H9 (cell line): ENCODE data around the gene ZMIZ1. TPM values are rescaled to one million over a fixed set of nuclear protein-coding genes. Genes with fewer than 3 reads are reported as not detected.
A peak's percentile ranks its signal among the peaks of the same experiment; 100 is the strongest.

ENCODE experiments used
- DNase-seq: peaks from one replicate; pipeline ENCODE4 v3.0.0-alpha.2; 2017
- H2AFZ ChIP-seq: one replicate; pipeline ENCODE4 v1.6.1; 2013; ENCODE audit warnings: mild to moderate bottlenecking, low read length, control low read depth, moderate library complexity
- H2AK5ac ChIP-seq: 2 replicates; pipeline ENCODE4 v1.6.1; 2013; ENCODE audit warnings: low read length, control low read depth, mixed read lengths; ENCODE audit not compliant: insufficient read length
- H2BK120ac ChIP-seq: one replicate; pipeline ENCODE4 v1.6.1; 2013; ENCODE audit warnings: low read depth, mild to moderate bottlenecking, low read length, control low read depth, inconsistent platforms; ENCODE audit not compliant: poor library complexity, severe bottlenecking
- H2BK12ac ChIP-seq: 2 replicates; pipeline ENCODE4 v1.6.1; 2013; ENCODE audit warnings: low read length, control low read depth, mixed read lengths, low read depth; ENCODE audit not compliant: insufficient read length
- H2BK15ac ChIP-seq: 2 replicates; pipeline ENCODE4 v1.6.1; 2013; ENCODE audit warnings: low read depth, low read length, control low read depth
- H2BK20ac ChIP-seq: one replicate; pipeline ENCODE4 v1.6.1; 2013; ENCODE audit warnings: low read depth, mild to moderate bottlenecking, low read length, control low read depth, inconsistent platforms; ENCODE audit not compliant: poor library complexity, severe bottlenecking
- H2BK5ac ChIP-seq: 2 replicates; pipeline ENCODE4 v1.6.1; 2013; ENCODE audit warnings: low read length, control low read depth, mixed read lengths; ENCODE audit not compliant: insufficient read length
- H3K14ac ChIP-seq: 2 replicates; pipeline ENCODE4 v1.6.1; 2013; ENCODE audit warnings: low read length, control low read depth; ENCODE audit not compliant: insufficient read depth
- H3K18ac ChIP-seq: 2 replicates; pipeline ENCODE4 v1.6.1; 2013; ENCODE audit warnings: low read depth, mild to moderate bottlenecking, mixed read lengths, low read length, control low read depth; ENCODE audit not compliant: insufficient read length
- H3K23ac ChIP-seq: 2 replicates; pipeline ENCODE4 v1.6.1; 2013; ENCODE audit warnings: low read length, control low read depth, mixed read lengths, low read depth; ENCODE audit not compliant: insufficient read length
- H3K23me2 ChIP-seq: 2 replicates; pipeline ENCODE4 v1.6.1; 2013; ENCODE audit warnings: low read depth, mild to moderate bottlenecking, mixed read lengths, low read length, control low read depth; ENCODE audit not compliant: insufficient read length, poor library complexity, severe bottlenecking
- H3K27ac ChIP-seq: 2 replicates; pipeline ENCODE4 v1.5.1; 2013; ENCODE audit warnings: low read length, control low read depth, mixed read lengths, low read depth; ENCODE audit not compliant: insufficient read length
- H3K27me3 ChIP-seq: 2 replicates; pipeline ENCODE4 v1.6.1; 2013; ENCODE audit warnings: low read length, control low read depth, inconsistent platforms; ENCODE audit not compliant: insufficient read depth
- H3K4ac ChIP-seq: 2 replicates; pipeline ENCODE4 v1.6.1; 2013; ENCODE audit warnings: low read depth, mild to moderate bottlenecking, control low read depth, inconsistent platforms, low read length, moderate library complexity
- H3K4me1 ChIP-seq: 2 replicates; pipeline ENCODE4 v1.6.1; 2013; ENCODE audit warnings: low read length, control low read depth, inconsistent platforms; ENCODE audit not compliant: insufficient read depth
- H3K4me2 ChIP-seq: 2 replicates; pipeline ENCODE4 v1.6.1; 2013; ENCODE audit warnings: low read length, control low read depth, mixed read lengths; ENCODE audit not compliant: insufficient read length, insufficient read depth
- H3K56ac ChIP-seq: 2 replicates; pipeline ENCODE4 v1.6.1; 2013; ENCODE audit warnings: low read depth, mild to moderate bottlenecking, mixed read lengths, low read length, control low read depth; ENCODE audit not compliant: insufficient read length
- H3K79me1 ChIP-seq: 2 replicates; pipeline ENCODE4 v1.6.1; 2013; ENCODE audit warnings: low read depth, mild to moderate bottlenecking, moderate library complexity, low read length, control low read depth, inconsistent platforms; ENCODE audit not compliant: insufficient read depth, poor library complexity, severe bottlenecking
- H3K79me2 ChIP-seq: 2 replicates; pipeline ENCODE4 v1.6.1; 2013; ENCODE audit warnings: low read length, control low read depth, inconsistent platforms; ENCODE audit not compliant: insufficient read depth
- H3K9ac ChIP-seq: 2 replicates; pipeline ENCODE4 v1.6.1; 2013; ENCODE audit warnings: low read length, control low read depth, mixed read lengths; ENCODE audit not compliant: insufficient read length; ENCODE audit errors: extremely low read depth
- H3K9me3 ChIP-seq: one replicate; pipeline ENCODE4 v1.6.1; 2013; ENCODE audit warnings: low read depth, low read length, inconsistent platforms; ENCODE audit not compliant: control insufficient read depth
- H3T11ph ChIP-seq: one replicate; pipeline ENCODE4 v1.6.1; 2013; ENCODE audit warnings: mild to moderate bottlenecking, low read length, control low read depth, inconsistent platforms
- H4K20me1 ChIP-seq: one replicate; pipeline ENCODE4 v1.6.1; 2013; ENCODE audit not compliant: control insufficient read depth, insufficient read length, insufficient read depth
- H4K5ac ChIP-seq: 2 replicates; pipeline ENCODE4 v1.6.1; 2013; ENCODE audit warnings: low read depth, mild to moderate bottlenecking, mixed read lengths, low read length, control low read depth; ENCODE audit not compliant: insufficient read length
- H4K8ac ChIP-seq: replicated peaks from 2 replicates; pipeline ENCODE4 v1.6.1; 2013; ENCODE audit warnings: low read length, control low read depth, mixed read lengths, low read depth; ENCODE audit not compliant: insufficient read length
- H4K91ac ChIP-seq: 2 replicates; pipeline ENCODE4 v1.6.1; 2013; ENCODE audit warnings: low read depth, mild to moderate bottlenecking, moderate library complexity, mixed read lengths, low read length, control low read depth; ENCODE audit not compliant: insufficient read length
- H3K27ac Mint-ChIP-seq, 3 experiments: 2 replicates in 2 of 3; 3 replicates in 1 of 3; pipeline ENCODE4 v1.8.0; 2020 to 2021; ENCODE audit warnings: mixed read lengths in 3 of 3, mild to moderate bottlenecking in 1 of 3, moderate library complexity in 1 of 3
- H3K27me3 Mint-ChIP-seq: 2 replicates; pipeline ENCODE4 v1.8.0; 2021; ENCODE audit warnings: low read depth, mild to moderate bottlenecking, moderate library complexity, mixed read lengths
- H3K36me3 Mint-ChIP-seq, 3 experiments: 2 replicates in 2 of 3; 3 replicates in 1 of 3; pipeline ENCODE4 v1.8.0; 2020 to 2021; ENCODE audit warnings: low read depth in 3 of 3, mixed read lengths in 3 of 3; ENCODE audit not compliant: insufficient read depth in 1 of 3
- H3K4me1 Mint-ChIP-seq, 2 experiments: 2 replicates each; pipeline ENCODE4 v1.8.0; 2020; ENCODE audit warnings: mixed read lengths in 2 of 2
- H3K4me3 Mint-ChIP-seq, 2 experiments: 2 replicates in 1 of 2; 3 replicates in 1 of 2; pipeline ENCODE4 v1.8.0; 2020 to 2021; ENCODE audit warnings: mild to moderate bottlenecking in 2 of 2, mixed read lengths in 2 of 2, moderate library complexity in 1 of 2
- H3K9me3 Mint-ChIP-seq, 2 experiments: 2 replicates in 1 of 2; 3 replicates in 1 of 2; pipeline ENCODE4 v1.8.0; 2020; ENCODE audit warnings: mild to moderate bottlenecking in 2 of 2, mixed read lengths in 2 of 2, moderate library complexity in 1 of 2
- WGBS: extraction: QIAGEN DNeasy Blood & Tissue Kit; methylation state at CpG from one replicate; pipeline ENCODE4 v1.1.7; 2013; ENCODE audit warnings: missing lambda C conversion rate, low lambda C conversion rate, mixed read lengths; ENCODE audit not compliant: insufficient read length; ENCODE audit errors: extremely low coverage; 5-methylcytosine and 5-hydroxymethylcytosine counted together
- total RNA-seq: library from RNA; stranded (reverse); gene quantifications from 2 replicates; pipeline ENCODE4 v1.2.1, GENCODE V29; 2021
- TF ChIP-seq, protein P1 (sequence below): fragments of 200-600 bp; sonication (generic); conservative IDR thresholded peaks from 3 replicates; pipeline ENCODE4 v1.8.0; 2021; ENCODE audit warnings: antibody characterized with exemption, mild to moderate bottlenecking

The ZMIZ1 gene
- total RNA-seq, 1 experiment from 2014 or later: 36.9 TPM

DNA sequence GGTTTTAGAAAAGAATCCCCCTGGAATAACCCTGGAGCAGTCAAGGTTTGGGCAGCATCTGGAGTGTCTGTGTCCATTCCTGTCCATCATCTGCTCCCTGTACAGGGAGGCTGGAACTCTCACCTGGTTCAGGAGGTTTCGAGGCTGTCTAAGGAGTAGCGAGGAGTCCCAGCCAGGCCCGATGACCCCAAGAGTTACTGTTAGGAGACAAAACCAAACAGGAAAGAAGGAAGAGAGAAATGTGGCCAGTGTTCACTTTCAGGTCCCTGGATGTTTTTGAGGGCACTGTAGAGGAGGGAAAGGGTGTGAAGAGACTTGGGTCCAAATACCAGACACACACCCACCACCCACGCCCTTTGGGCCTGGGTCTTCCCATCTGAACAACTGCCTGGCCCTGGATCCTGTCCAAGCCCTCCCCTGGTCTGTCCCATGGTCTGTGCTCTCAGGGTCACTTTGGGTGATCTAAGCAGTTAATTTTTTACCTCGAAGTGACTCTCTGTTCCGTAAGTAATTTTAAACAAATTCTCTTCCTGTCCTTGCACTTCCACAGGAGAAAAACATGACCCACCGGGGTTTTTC, 117.1 kb downstream of the ZMIZ1 start:
- no CpG with 5 or more reads among the region's 7 CpGs for WGBS
- no peak overlapping the region for H3K4me3 Mint-ChIP-seq
- peaks cover 5% of the 10 kb centered on the region; the same call in 1 of the 2 replicates for H3K4me1 ChIP-seq

More for the DNA sequence above, 117.1 kb downstream of the ZMIZ1 start:
- Histone ChIP-seq H2AFZ (no peak overlapping the region), H3K4ac (no peak overlapping the region), H3K27ac (no peak overlapping the region), H3K18ac (no peak overlapping the region), H4K5ac (no peak overlapping the region), H4K20me1 (no peaks in the 10 kb centered on the region), H2BK5ac (no peak overlapping the region), H3K9ac (no peak overlapping the region), H3K27me3 (no peaks in the 10 kb centered on the region), H2BK120ac (no peak overlapping the region), H4K8ac (no peak overlapping the region), H3K56ac (no peak overlapping the region), H3K79me1 (no peaks in the 10 kb centered on the region), H3K79me2 (no peaks in the 10 kb centered on the region), H3T11ph (no peak overlapping the region), H2BK15ac (no peak overlapping the region), H3K9me3 (no peaks in the 10 kb centered on the region), H3K4me2 (no peak overlapping the region), H2AK5ac (no peak overlapping the region), H3K23ac (no peak overlapping the region), H3K14ac (no peak overlapping the region), H3K23me2 (no peaks in the 10 kb centered on the region), H2BK12ac (no peak overlapping the region), H2BK20ac (no peak overlapping the region), H4K91ac (no peak overlapping the region)
- H3K27me3 Mint-ChIP-seq: no peaks in the 10 kb centered on the region
- peak overlapping the region; percentile 14 to 94 (median 66); a peak in 5 of 7 replicates for H3K27ac Mint-ChIP-seq
- TF ChIP-seq, protein P1, sequence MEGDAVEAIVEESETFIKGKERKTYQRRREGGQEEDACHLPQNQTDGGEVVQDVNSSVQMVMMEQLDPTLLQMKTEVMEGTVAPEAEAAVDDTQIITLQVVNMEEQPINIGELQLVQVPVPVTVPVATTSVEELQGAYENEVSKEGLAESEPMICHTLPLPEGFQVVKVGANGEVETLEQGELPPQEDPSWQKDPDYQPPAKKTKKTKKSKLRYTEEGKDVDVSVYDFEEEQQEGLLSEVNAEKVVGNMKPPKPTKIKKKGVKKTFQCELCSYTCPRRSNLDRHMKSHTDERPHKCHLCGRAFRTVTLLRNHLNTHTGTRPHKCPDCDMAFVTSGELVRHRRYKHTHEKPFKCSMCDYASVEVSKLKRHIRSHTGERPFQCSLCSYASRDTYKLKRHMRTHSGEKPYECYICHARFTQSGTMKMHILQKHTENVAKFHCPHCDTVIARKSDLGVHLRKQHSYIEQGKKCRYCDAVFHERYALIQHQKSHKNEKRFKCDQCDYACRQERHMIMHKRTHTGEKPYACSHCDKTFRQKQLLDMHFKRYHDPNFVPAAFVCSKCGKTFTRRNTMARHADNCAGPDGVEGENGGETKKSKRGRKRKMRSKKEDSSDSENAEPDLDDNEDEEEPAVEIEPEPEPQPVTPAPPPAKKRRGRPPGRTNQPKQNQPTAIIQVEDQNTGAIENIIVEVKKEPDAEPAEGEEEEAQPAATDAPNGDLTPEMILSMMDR: no peak
- peaks cover 0 to 7% (median 2%) of the 10 kb centered on the region in 3 experiments; a peak in 4 of 7 replicates for H3K36me3 Mint-ChIP-seq
- DNase-seq: no peak
- H3K4me1 Mint-ChIP-seq: peaks cover 38 to 62% of the 10 kb centered on the region in 2 experiments
- no peaks in the 10 kb centered on the region for H3K9me3 Mint-ChIP-seq
